ENCODE measurements around the gene CXCL12. TPM values are rescaled to one million over a fixed set of nuclear protein-coding genes. Genes with fewer than 3 reads are reported as not detected.

Gene CXCL12
- total RNA-seq, 1 donor from 2014 or later: 137 TPM

DNA sequence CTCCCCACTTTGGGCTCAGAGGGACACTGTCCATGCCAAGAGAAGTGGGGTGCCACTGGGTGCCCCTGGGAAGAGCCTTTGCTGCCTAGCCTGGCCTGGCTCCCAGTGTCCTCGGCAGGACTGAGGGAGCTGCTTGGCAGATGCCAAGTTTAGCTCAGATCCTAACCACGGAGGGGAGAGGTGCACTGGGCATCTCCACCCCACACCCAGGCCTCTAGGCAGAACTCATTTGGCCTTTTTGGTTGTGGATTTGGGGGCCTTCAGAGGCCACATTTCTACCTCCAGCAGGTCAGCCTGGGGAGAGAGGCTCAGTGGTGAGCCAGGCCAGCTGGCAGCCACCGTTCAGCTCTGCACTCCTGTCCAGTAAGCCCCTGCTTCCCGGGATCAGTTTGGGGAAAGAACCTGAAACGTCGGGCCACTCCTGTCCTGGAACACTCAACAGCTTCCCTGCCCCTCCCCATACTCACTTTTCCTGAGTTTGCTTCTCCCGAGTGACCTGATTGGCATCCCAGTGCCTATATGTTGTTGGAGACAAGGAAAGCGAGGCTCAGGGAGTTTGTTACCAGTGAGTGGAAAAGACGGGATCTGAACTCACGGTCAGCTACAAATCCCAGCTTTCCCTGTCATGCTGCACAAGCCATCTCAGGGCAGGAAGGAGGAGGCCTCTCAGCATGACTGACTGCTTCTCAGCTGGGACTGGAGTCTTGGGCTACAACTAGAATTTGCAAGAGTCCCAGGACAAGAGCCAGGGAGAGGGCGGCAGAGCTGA, 11.2 kb upstream of the CXCL12 start:
- peaks cover 46% of the 10 kb centered on the region for H3K27me3 Mint-ChIP-seq
- H3K9me3 Mint-ChIP-seq: no peaks in the 10 kb centered on the region
- H3K36me3 Mint-ChIP-seq: no peaks in the 10 kb centered on the region
- H3K4me3 Mint-ChIP-seq: no peak overlapping the region
- no peak for TF ChIP-seq CTCF (conservative IDR thresholded peaks at IDR 0.05)
- H3K4me1 Mint-ChIP-seq (ENCODE audit: unreplicated experiment): peaks cover 47% of the 10 kb centered on the region
- H3K27ac Mint-ChIP-seq: no peak overlapping the region
- peak; percentile 53 for DNase-seq (ENCODE audit: extremely low spot score, unreplicated experiment)

DNA sequence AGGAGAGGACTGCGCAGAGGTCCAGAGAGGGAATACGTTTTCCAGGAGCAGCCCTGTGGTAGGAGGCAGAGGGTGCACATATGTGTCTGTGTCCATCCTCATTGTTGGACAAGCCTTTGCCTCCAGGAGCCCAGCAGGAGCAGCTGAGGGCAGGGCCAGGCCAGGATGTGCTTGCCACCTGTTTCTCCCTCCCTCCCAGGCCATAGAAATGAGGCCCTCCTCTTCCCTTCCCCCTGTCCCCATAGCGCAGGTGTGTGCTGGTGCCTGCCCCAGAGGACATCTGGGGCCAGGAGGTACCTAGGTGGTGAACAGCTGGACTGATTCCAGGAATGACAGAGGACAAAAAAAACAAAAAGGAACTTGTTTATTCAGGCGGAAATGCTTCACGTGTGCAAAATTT, 10.5 kb upstream of the CXCL12 start:
- Mint-ChIP-seq H3K9me3 (no peaks in the 10 kb centered on the region), H3K4me3 (peak overlapping the region; percentile 41), H3K27ac (no peak overlapping the region), H3K4me1 (ENCODE audit: unreplicated experiment) (peaks cover 41% of the 10 kb centered on the region), H3K36me3 (no peaks in the 10 kb centered on the region), H3K27me3 (peaks cover 46% of the 10 kb centered on the region)
- peak; percentile 59 for DNase-seq (ENCODE audit: extremely low spot score, unreplicated experiment)
- no peak for TF ChIP-seq CTCF (conservative IDR thresholded peaks at IDR 0.05)

- no peaks in the 10 kb centered on the region for H3K36me3 Mint-ChIP-seq
- TF ChIP-seq CTCF (conservative IDR thresholded peaks at IDR 0.05): no peak
- no peak overlapping the region for H3K4me3 Mint-ChIP-seq
- H3K9me3 Mint-ChIP-seq: no peaks in the 10 kb centered on the region
- H3K27ac Mint-ChIP-seq: no peak overlapping the region
- H3K27me3 Mint-ChIP-seq: peaks cover 41% of the 10 kb centered on the region
- H3K4me1 Mint-ChIP-seq (ENCODE audit: unreplicated experiment): peaks cover 37% of the 10 kb centered on the region
- peak; percentile 37 for DNase-seq (ENCODE audit: extremely low spot score, unreplicated experiment)
These were observed 9.9 kb upstream of the CXCL12 start for GRCh38 chr10:44394696-44395381.

DNA sequence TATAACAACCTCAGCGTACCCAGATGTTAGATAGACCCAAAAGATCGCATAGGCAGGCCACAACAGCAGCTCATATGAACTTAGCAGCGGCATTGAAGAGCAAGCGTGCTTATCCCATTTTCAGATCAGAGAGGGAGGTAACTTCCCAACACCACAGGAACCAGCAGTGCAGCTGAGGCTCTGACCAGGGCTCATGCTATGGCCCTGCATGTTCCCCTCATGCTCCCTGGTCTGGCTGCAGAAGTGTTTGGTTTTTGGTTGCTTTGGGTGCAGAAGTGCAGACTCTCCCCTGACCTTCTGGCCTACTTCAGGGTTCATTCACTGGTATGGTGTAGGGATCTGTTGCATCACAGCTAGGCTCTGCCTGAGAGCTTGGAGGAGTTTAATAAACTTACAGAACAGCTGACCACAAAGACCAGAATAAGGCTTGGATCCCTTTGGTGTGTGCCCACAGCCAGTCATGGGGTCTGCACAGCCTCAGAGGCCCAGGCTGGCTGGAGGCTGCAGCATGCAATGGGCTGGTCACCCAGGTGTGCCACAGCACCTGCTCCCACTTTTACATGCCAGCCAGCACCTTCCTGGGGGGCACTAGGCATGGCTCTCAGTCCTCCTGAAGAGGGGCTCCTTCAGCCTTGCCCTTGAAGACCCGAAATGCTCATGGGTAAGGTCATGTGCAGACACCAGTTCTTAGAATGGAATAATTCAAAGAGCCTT, 9.1 kb upstream of the CXCL12 start:
- no peak overlapping the region for H3K4me3 Mint-ChIP-seq
- peak; percentile 49 for DNase-seq (ENCODE audit: extremely low spot score, unreplicated experiment)
- H3K4me1 Mint-ChIP-seq (ENCODE audit: unreplicated experiment): peaks cover 28% of the 10 kb centered on the region
- peak overlapping the region; percentile 5 for H3K27ac Mint-ChIP-seq
- H3K9me3 Mint-ChIP-seq: no peaks in the 10 kb centered on the region
- no peaks in the 10 kb centered on the region for H3K36me3 Mint-ChIP-seq
- H3K27me3 Mint-ChIP-seq: peaks cover 38% of the 10 kb centered on the region
- TF ChIP-seq CTCF (conservative IDR thresholded peaks at IDR 0.05): no peak

DNA sequence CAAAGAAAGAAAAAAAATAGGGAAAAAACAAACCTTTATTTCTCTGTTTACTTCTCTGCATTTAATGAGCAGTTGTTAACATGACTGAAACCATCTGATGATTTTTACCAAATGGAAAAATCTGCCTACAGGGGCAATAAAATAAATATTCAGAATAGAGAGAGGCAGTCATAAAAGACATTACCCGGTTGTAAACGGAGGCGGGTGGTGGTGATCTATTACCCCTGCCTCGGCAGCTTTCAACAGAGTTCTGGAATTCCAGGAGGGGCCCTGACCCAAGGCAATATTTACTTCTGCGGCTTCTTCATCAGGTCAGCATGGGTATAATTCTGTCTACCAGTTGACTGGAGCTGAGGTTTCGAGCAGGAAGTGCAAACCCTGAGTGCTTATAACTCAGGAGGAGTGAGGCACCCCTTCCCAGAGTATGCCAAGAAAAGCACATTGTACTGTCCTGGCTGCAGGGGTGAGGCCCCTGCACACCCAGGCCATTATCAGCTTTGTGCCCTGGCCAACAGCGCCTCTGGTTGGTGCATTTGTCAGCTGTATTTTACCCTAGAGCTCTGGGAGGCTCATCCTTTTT, 8.2 kb upstream of the CXCL12 start:
- peak; percentile 49 for DNase-seq (ENCODE audit: extremely low spot score, unreplicated experiment)
- peaks cover 20% of the 10 kb centered on the region for H3K4me1 Mint-ChIP-seq (ENCODE audit: unreplicated experiment)
- no peak for TF ChIP-seq CTCF (conservative IDR thresholded peaks at IDR 0.05)
- no peaks in the 10 kb centered on the region for H3K9me3 Mint-ChIP-seq
- peaks cover 30% of the 10 kb centered on the region for H3K27me3 Mint-ChIP-seq
- no peaks in the 10 kb centered on the region for H3K36me3 Mint-ChIP-seq
- H3K27ac Mint-ChIP-seq: peak overlapping the region; percentile 5
- no peak overlapping the region for H3K4me3 Mint-ChIP-seq
